K562 (cell line): ENCODE results near the gene LRRC74B. TPM values are rescaled to one million over a fixed set of nuclear protein-coding genes. Genes with fewer than 3 reads are reported as not detected.
"Not testable (repeated sequence)": the region's sequence is repeated elsewhere in the genome, so short reads cannot be mapped to it uniquely, and the experiment has no call there.

ENCODE experiments used
- ATAC-seq: fragments of 200-7000 bp; cut with Tn5 transposase; 3 replicates; pipeline ENCODE4 v1.9.1; 2020; ENCODE audit warnings: moderate library complexity
- BruUV-seq: library from RNA; stranded (reverse); fragments of 400-500 nt; replicated peaks from 2 replicates; lab custom pipeline; 2021; lab: Mats Ljungman, UMichigan
- CTCF ChIA-PET: fragments of 300-600 bp; formaldehyde crosslinking; extraction: SDS; loops from one replicate; lab custom pipeline; 2021; ENCODE audit warnings: low intra/inter-chr PET ratio; lab: Yijun Ruan, JAX
- POLR2A ChIA-PET: fragments of 300-600, 350-650 bp; sonication (Branson Sonifier 250); formaldehyde crosslinking; extraction: SDS; loops from one replicate; lab custom pipeline; 2021; ENCODE audit warnings: antibody characterized with exemption, inconsistent platforms; lab: Yijun Ruan, JAX
- DNase-seq, 4 experiments: peaks; one replicate each; pipeline versions ENCODE4 v3.0.0 to v3.0.0-alpha.2; 2011 to 2018; ENCODE audit warnings: low spot score in 3 of 4, mixed read lengths in 3 of 4; ENCODE audit errors: extremely low read depth in 1 of 4
- FAIRE-seq: peaks from 2 replicates; lab custom pipeline; 2011; peaks lifted over from hg19 to GRCh38; lab: Jason Lieb, UNC
- H2AFZ ChIP-seq: 2 replicates; pipeline ENCODE4 v1.6.0; 2011; ENCODE audit warnings: low read depth, low read length, control low read depth, inconsistent platforms
- H3K27ac ChIP-seq: fragments of 200-600 bp; 3 replicates; pipeline ENCODE4 v1.8.0; 2011; ENCODE audit warnings: low read depth, mild to moderate bottlenecking, control low read depth, inconsistent platforms, low read length, moderate library complexity, mixed read lengths; ENCODE audit errors: extremely low read depth
- H3K27me3 ChIP-seq, 2 experiments: fragments of 300-600 bp in 1 of 2; 2 replicates in 1 of 2; 3 replicates in 1 of 2; pipeline versions ENCODE4 v1.6.0 to v1.8.0; 2011; ENCODE audit warnings: inconsistent platforms in 2 of 2, low read length in 2 of 2, mild to moderate bottlenecking in 1 of 2, mixed read lengths in 1 of 2, moderate library complexity in 1 of 2; ENCODE audit not compliant: control insufficient read depth in 2 of 2, insufficient read depth in 2 of 2
- H3K36me3 ChIP-seq: fragments of 300-600 bp; 3 replicates; pipeline ENCODE4 v1.8.0; 2011; ENCODE audit warnings: mild to moderate bottlenecking, low read length, inconsistent platforms; ENCODE audit not compliant: control insufficient read depth, insufficient read depth
- H3K4me1 ChIP-seq, 2 experiments: fragments of 200-600 bp in 1 of 2; replicated peaks in 1 of 2; 2 replicates in 1 of 2; 3 replicates in 1 of 2; pipeline versions ENCODE4 v1.5.1 to v1.8.0; 2011; ENCODE audit warnings: inconsistent platforms in 2 of 2, low read length in 2 of 2, mild to moderate bottlenecking in 1 of 2, mixed read lengths in 1 of 2, moderate library complexity in 1 of 2; ENCODE audit not compliant: control insufficient read depth in 2 of 2, insufficient read depth in 2 of 2
- H3K4me2 ChIP-seq: 2 replicates; pipeline ENCODE4 v1.6.1; 2011; ENCODE audit warnings: low read length, control low read depth, inconsistent platforms, mixed read lengths; ENCODE audit not compliant: insufficient read depth
- H3K4me3 ChIP-seq: fragments of 200-600 bp; sonication (generic), shearing (Covaris generic); 2 replicates; pipeline ENCODE4 v1.5.1; 2016; ENCODE audit warnings: control low read depth, inconsistent platforms
- H3K79me2 ChIP-seq: fragments of 200-600 bp; 3 replicates; pipeline ENCODE4 v1.8.0; 2011; ENCODE audit warnings: low read length, inconsistent platforms; ENCODE audit not compliant: control insufficient read depth, insufficient read depth
- H3K9ac ChIP-seq, 2 experiments: 2 replicates each; pipeline versions ENCODE4 v1.6.0 to v1.6.1; 2011; ENCODE audit warnings: low read depth in 2 of 2, low read length in 2 of 2, control low read depth in 1 of 2, inconsistent platforms in 1 of 2, mild to moderate bottlenecking in 1 of 2, mixed read lengths in 1 of 2; ENCODE audit not compliant: insufficient read depth in 1 of 2
- H3K9me1 ChIP-seq: one replicate; pipeline ENCODE4 v1.6.0; 2011; ENCODE audit warnings: inconsistent platforms, mild to moderate bottlenecking, low read length, moderate library complexity; ENCODE audit not compliant: control insufficient read depth, insufficient read depth
- H3K9me3 ChIP-seq: replicated peaks from 2 replicates; pipeline ENCODE4 v1.5.1; 2011; ENCODE audit warnings: low read depth, low read length, inconsistent platforms; ENCODE audit not compliant: control insufficient read depth, insufficient read depth
- H4K20me1 ChIP-seq: replicated peaks from 2 replicates; pipeline ENCODE4 v1.6.1; 2011; ENCODE audit warnings: low read length, inconsistent platforms, mixed read lengths; ENCODE audit not compliant: control insufficient read depth, insufficient read depth
- ARID4B ChIP-seq: sonication (generic); formaldehyde crosslinking; IDR thresholded peaks from 2 replicates; pipeline ENCODE4 v1.8.0; 2022; ENCODE audit warnings: mild to moderate bottlenecking, missing genetic modification reagents
- CEBPG ChIP-seq, 3 experiments: fragments of 200-800 bp in 1 of 3; sonication (Bioruptor generic) in 1 of 3; sonication (generic) in 1 of 3; formaldehyde crosslinking in 1 of 3; IDR thresholded peaks in 2 of 3; conservative IDR thresholded peaks in 1 of 3; 2 replicates each; pipeline versions ENCODE4 v1.6.1 to v1.8.0; 2016 to 2022; ENCODE audit warnings: missing compliant biosample characterization in 2 of 3, missing genetic modification characterization in 2 of 3, mild to moderate bottlenecking in 1 of 3, missing genetic modification reagents in 1 of 3
- FOXP1 ChIP-seq: sonication (generic); formaldehyde crosslinking; IDR thresholded peaks from 2 replicates; pipeline ENCODE4 v1.8.0; 2022; ENCODE audit warnings: mild to moderate bottlenecking, missing genetic modification reagents
- JUN ChIP-seq, 2 experiments: sonication (generic) in 1 of 2; formaldehyde crosslinking in 1 of 2; IDR thresholded peaks; 2 replicates each; pipeline versions ENCODE4 v1.6.1 to v1.8.0; 2012 to 2022; ENCODE audit warnings: borderline replicate concordance in 2 of 2, mild to moderate bottlenecking in 2 of 2, improper control_type of control experiment in 1 of 2, low read depth in 1 of 2, low read length in 1 of 2, missing genetic modification reagents in 1 of 2
- MAX ChIP-seq: sonication (generic); formaldehyde crosslinking; IDR thresholded peaks from 2 replicates; pipeline ENCODE4 v1.9.0; 2022; ENCODE audit warnings: mild to moderate bottlenecking, missing genetic modification reagents
- RBM25 ChIP-seq: fragments of 200-400 bp; formaldehyde crosslinking; IDR thresholded peaks from 2 replicates; pipeline ENCODE4 v1.6.1; 2018; ENCODE audit warnings: low read length, low read depth, moderate library complexity; ENCODE audit not compliant: severe bottlenecking
- USF1 ChIP-seq: sonication (generic); formaldehyde crosslinking; IDR thresholded peaks from 2 replicates; pipeline ENCODE4 v1.9.0; 2022; ENCODE audit warnings: mild to moderate bottlenecking, missing genetic modification reagents
- ZNF121 ChIP-seq: sonication (generic); formaldehyde crosslinking; conservative IDR thresholded peaks from 2 replicates; pipeline ENCODE4 v1.8.0; 2022; ENCODE audit warnings: missing genetic modification reagents
- ZNF740 ChIP-seq, 3 experiments: fragments of 200-800 bp in 1 of 3; sonication (Bioruptor generic) in 1 of 3; sonication (generic) in 1 of 3; formaldehyde crosslinking in 1 of 3; IDR thresholded peaks; 2 replicates each; pipeline versions ENCODE4 v1.6.1 to v1.8.0; 2016 to 2022; ENCODE audit warnings: mild to moderate bottlenecking in 2 of 3, missing compliant biosample characterization in 2 of 3, missing genetic modification characterization in 2 of 3, missing genetic modification reagents in 1 of 3
- WGBS: fragments of 100-300 bp; shearing (Covaris generic); methylation state at CpG from one replicate; pipeline ENCODE4 v1.1.6; 2016; ENCODE audit warnings: low coverage, mixed read lengths; ENCODE audit not compliant: insufficient coverage; ENCODE audit errors: missing lambda C conversion rate; 5-methylcytosine and 5-hydroxymethylcytosine counted together
- in situ Hi-C: fragments of 300-500 bp; cut with MboI; formaldehyde crosslinking; loops from 4 replicates; pipeline ENCODE4 v1.15.0; 2018; ENCODE audit warnings: inconsistent platforms, mixed read lengths
- intact Hi-C: fragments of 100-400 bp; cut with micrococcal nuclease; formaldehyde crosslinking; loops from 2 replicates; pipeline ENCODE4 v1.14.2; 2022
- polyA plus RNA-seq, 8 experiments: library from polyadenylated mRNA; depleted of rRNA in 4 of 8; stranded (reverse) in 5 of 8; unstranded in 3 of 8; fragments of >200 nt; fragmentation: Nextera tagmentation in 2 of 8; fragmentation: Illumina TruSeq in 1 of 8; extraction: Ambion mirVana in 2 of 8; extraction: Trizol in 1 of 8; gene quantifications; 2 replicates each; pipeline versions ENCODE4 v1.2.1 to v1.2.3, GENCODE V29; 2011 to 2014; ENCODE audit warnings: inconsistent platforms in 1 of 8, missing spikeins in 1 of 8
- total RNA-seq, 7 experiments: library from RNA; depleted of rRNA in 6 of 7; stranded (reverse); fragments of >200 nt in 6 of 7; fragmentation: Illumina TruSeq in 2 of 7; extraction: Trizol in 2 of 7; gene quantifications; 2 replicates each; pipeline versions ENCODE4 v1.2.1 to v1.2.3, GENCODE V29; 2011 to 2021; ENCODE audit warnings: low replicate concordance in 1 of 7

LRRC74B gene
- total and polyA plus RNA-seq, 9 of the 15 experiments (the other 6 are each of a cell fraction or from before 2014, with no cell fraction given) = not detected

GRCh38 chr22:21039158-21039557 is 6.6 kb upstream of the LRRC74B start:
- FAIRE-seq; H3K9me1 ChIP-seq; BruUV-seq; DNase-seq; intact Hi-C loops; H3K4me2 ChIP-seq; ATAC-seq; H3K9ac ChIP-seq; in situ Hi-C loops; CTCF ChIA-PET; H3K79me2 ChIP-seq; H2AFZ ChIP-seq; H3K27ac ChIP-seq; H3K9me3 ChIP-seq; H3K4me3 ChIP-seq; H3K36me3 ChIP-seq; TF ChIP-seq CEBPG (tag; conservative IDR thresholded peaks at IDR 0.05 in 1 of 2, IDR thresholded peaks at IDR 0.05 in 1 of 2); JUN (IDR thresholded peaks at IDR 0.05; ENCODE audit: borderline replicate concordance, low read depth, low read length); ZNF740 (tag; IDR thresholded peaks at IDR 0.05): not testable (repeated sequence)
- H3K27me3 ChIP-seq = peaks cover 3 to 14% of the 10 kb centered on the region in 2 experiments; a peak in 2 of 5 replicates
- peaks cover 26 to 31% of the 10 kb centered on the region in 2 experiments for H3K4me1 ChIP-seq
- WGBS = 59% methylated on average over 5 of the region's 5 CpGs
- POLR2A ChIA-PET = interaction anchor here (0.7 to 12.9 kb wide), 9 partner anchors 8 to 245 kb away, joined by 3 to 120 read pairs (median 12); partner anchors contain the start of genes LRRC74B, SLC7A4 and THAP7
- peak; percentile 47; the same call in 1 of the 2 replicates for TF ChIP-seq USF1 (CRISPR knock-in tag)
- peak; percentile 21; the same call in 1 of the 2 replicates for TF ChIP-seq CEBPG (CRISPR knock-in tag; IDR thresholded peaks at IDR 0.05)
- peak; percentile 10 for TF ChIP-seq RBM25
- peak; percentile 75; the same call in 1 of the 2 replicates for TF ChIP-seq FOXP1
- TF ChIP-seq ZNF121 (CRISPR knock-in tag) = peak; percentile 98
- TF ChIP-seq MAX (CRISPR knock-in tag) = peak; percentile 55
- TF ChIP-seq ARID4B (CRISPR knock-in tag) = peak; percentile 64; the same call in 1 of the 2 replicates
- TF ChIP-seq JUN (CRISPR knock-in tag; IDR thresholded peaks at IDR 0.05; ENCODE audit: borderline replicate concordance) = 0 out of 2 replicates have a peak, but pooled peaks have one; percentile 30
- TF ChIP-seq ZNF740 (CRISPR knock-in tag; IDR thresholded peaks at IDR 0.05) = peak; percentile 61; the same call in 1 of the 2 replicates
- TF ChIP-seq, all 486 proteins: peak for 9; not testable (repeated sequence) for 477
- not testable (repeated sequence) for H4K20me1 ChIP-seq
